Measurements from ENCODE around the gene AQP4. TPM values are rescaled to one million over a fixed set of nuclear protein-coding genes. Genes with fewer than 3 reads are reported as not detected.

Gene AQP4
- total and polyA plus RNA-seq, 12 donors = 0.07 to 37.2 (median 9.8) TPM

GRCh38 chr18:26868968-26869586 lies 3.6 kb upstream of the AQP4 start:
- Histone ChIP-seq H3K9me3 (no peaks in the 10 kb centered on the region), H3K4me3 (no peak overlapping the region), H3K27ac (peak overlapping the region in 3 of 10 donors; percentile 1 to 55 (median 16)), H3K27me3 (peaks cover 0 to 7% (median 0%) of the 10 kb centered on the region in 7 donors), H3K36me3 (no peaks in the 10 kb centered on the region), H3K4me1 (peaks cover 0 to 34% (median 14%) of the 10 kb centered on the region in 9 donors)
- intact Hi-C loops (cut with DNase I) = loop anchor here in 1 of 10 donors (10.0 kb wide), 1 partner anchor 46 kb away; no protein-coding TSS in a partner anchor
- no peak for ATAC-seq
- TF ChIP-seq CTCF (IDR thresholded peaks at IDR 0.05) = no peak
- no peak for DNase-seq
- 35 to 54% methylated on average over 6 of the region's 6 CpGs for WGBS, 2 donors

GRCh38 chr18:26867471-26867870 lies 2.0 kb upstream of the AQP4 start:
- H3K27me3 ChIP-seq = peaks cover 0 to 19% (median 4%) of the 10 kb centered on the region in 7 donors
- no peaks in the 10 kb centered on the region for H3K9me3 ChIP-seq
- ATAC-seq (no peak), DNase-seq (no peak)
- no peak overlapping the region for H3K4me3 ChIP-seq
- H3K36me3 ChIP-seq = no peaks in the 10 kb centered on the region
- intact Hi-C loops (cut with DNase I) = loop anchor here in 1 of 10 donors (10.0 kb wide), 1 partner anchor 47 kb away; no protein-coding TSS in a partner anchor
- WGBS, 2 donors = 64 to 79% methylated on average over 4 of the region's 4 CpGs
- H3K27ac ChIP-seq = no peak overlapping the region
- peaks cover 0 to 43% (median 16%) of the 10 kb centered on the region in 9 donors for H3K4me1 ChIP-seq
- TF ChIP-seq CTCF (IDR thresholded peaks at IDR 0.05) = no peak

DNA sequence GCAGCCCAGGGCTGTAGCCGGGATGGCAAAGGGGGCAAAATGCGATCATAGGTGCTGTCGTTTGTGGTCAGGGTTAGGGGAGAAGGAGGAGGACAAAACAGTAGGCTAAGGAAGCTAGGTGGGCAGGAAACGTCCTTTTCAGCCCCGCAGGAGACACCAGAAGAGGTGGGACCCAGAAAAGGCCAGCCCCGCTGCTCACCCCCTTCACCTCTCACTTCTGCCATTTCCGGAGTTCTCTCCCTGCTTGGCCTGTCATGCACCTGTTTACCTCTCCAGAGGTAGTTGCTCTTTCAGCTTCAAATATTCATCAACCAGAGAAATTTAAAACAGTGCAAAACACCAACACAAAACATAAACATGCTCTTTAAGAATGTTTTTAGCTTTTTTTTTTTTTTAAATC lies 849 bp downstream of the AQP4 start:
- Histone ChIP-seq H3K4me3 (peak overlapping the region in 1 of 10 donors; percentile 0), H3K36me3 (no peaks in the 10 kb centered on the region)

More for the DNA sequence above, 849 bp downstream of the AQP4 start:
- WGBS, 2 donors = 74 to 89% methylated on average over 7 of the region's 7 CpGs
- Histone ChIP-seq H3K27me3 (peaks cover 0 to 24% (median 4%) of the 10 kb centered on the region in 7 donors), H3K27ac (peak overlapping the region in 3 of 10 donors; percentile 1 to 71 (median 15)), H3K9me3 (no peaks in the 10 kb centered on the region), H3K4me1 (peaks cover 0 to 36% (median 16%) of the 10 kb centered on the region in 9 donors)
- DNase-seq (no peak), ATAC-seq (no peak)
- intact Hi-C loops (cut with DNase I) = loop anchor here in 1 of 10 donors (10.0 kb wide), 1 partner anchor 50 kb away; no protein-coding TSS in a partner anchor
- TF ChIP-seq CTCF (IDR thresholded peaks at IDR 0.05) = no peak

Data from heart right ventricle (tissue), 16 donors.